Occipital lobe (tissue), 2 donors: ENCODE data around the gene DLX6. TPM values are rescaled to one million over a fixed set of nuclear protein-coding genes. Genes with fewer than 3 reads are reported as not detected.

ENCODE experiments used
- DNase-seq: peaks from one replicate; lab custom pipeline; 2025; lab: John Stamatoyannopoulos, UW
- total RNA-seq: library from RNA; depleted of rRNA; stranded (reverse); fragments of >200 nt; gene quantifications from one replicate; pipeline ENCODE4 v1.2.3, GENCODE V29; 2014

Gene DLX6
- total RNA-seq, 1 donor from 2014 or later = 0.62 TPM

- no peak for DNase-seq
Measured at GRCh38 chr7:97009753-97010732, 4.7 kb downstream of the DLX6 start.

DNA sequence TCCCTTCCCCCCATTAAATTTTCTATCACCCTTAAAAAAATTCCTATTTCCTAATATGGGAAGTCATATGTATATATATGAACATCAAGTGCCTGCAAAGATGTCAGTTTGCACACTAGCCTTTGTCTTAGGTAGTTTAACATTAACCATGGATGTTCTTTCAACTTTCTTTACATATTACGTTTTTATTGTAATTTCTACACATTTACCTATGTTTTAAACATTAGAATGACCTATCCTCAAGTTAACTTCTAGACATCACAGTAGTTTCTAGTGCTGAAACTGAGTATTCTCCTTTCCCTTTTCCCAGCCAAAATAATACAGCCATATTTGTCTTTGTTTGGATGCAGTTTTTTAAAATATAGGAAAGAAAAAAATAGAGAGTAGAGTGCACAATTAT lies 5.8 kb downstream of the DLX6 start:
- no peak for DNase-seq

DNA sequence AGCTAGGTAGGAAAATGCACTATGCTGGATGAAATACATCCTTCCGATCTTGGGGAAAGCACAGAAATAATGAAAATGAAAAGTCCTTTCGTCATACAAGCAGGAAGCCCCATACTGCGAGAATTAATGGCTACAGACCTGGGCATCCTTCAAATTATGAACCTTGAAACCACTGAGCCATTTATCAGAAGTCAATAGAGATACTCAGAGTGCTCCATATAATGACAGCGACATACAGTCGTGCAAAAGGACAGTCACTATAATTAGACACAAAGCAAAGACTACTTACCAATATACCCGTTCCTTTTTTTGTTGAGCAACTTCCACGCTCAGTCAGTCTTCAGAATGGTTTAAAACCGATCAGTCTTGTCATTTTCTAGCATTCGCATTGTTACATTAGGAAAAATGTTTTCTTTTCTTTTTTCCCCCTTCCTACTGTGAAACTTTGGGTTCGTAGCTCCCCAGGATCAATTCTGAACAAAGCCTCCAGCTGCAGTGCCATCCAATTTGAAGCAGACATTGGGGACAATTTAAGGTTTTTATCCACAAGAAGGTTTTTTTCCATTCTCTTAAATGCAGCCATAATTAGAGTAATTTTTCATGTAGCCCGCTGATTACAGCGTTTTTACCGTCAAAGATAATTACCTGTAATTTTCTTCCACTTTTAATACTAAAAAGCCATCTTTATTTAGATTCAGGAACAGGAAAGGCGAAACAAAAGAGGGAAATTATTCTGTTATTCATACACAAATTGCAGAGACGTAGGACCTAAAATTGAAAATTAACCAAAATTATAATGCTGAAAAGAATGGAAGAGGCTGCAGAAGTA lies 6.4 kb downstream of the DLX6 start:
- no peak for DNase-seq

DNA sequence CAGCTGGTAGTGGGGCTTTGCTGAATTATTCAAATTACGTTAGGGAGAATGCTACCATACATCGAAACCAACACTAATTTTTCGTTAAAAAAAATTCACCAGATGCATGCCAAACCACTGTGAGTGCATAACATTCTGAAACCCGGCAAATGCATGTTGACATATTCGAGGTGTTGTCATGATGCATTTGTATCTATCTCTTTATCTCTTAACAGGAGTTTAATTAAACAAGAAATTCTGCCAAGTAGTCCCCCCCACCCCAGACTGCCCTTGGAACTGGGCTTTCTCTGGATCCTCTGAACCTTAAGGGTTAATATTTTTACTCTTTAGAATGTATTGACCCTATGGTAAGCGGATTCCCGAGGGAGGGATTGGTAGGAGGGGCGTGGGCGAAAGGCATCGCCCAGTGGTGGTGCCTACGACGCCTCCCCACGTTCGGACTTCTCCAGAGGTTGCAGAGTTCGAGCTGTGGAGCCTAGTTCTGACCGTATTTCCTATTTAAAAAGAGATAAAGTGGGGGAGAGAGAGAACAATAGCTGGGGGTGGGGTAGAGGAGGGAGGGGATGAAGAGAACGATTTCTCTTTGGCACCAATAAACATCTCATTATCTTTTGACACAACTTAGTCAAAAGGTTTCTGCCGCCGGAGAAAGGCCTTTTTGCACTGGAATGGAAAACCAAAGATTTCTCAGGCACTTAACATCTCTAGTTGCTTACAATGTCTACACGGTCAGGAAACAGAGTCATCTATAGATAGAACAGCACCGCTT lies 7.2 kb downstream of the DLX6 start:
- DNase-seq = no peak

GRCh38 chr7:97013134-97013844 lies 7.9 kb downstream of the DLX6 start:
- DNase-seq = no peak

DNA sequence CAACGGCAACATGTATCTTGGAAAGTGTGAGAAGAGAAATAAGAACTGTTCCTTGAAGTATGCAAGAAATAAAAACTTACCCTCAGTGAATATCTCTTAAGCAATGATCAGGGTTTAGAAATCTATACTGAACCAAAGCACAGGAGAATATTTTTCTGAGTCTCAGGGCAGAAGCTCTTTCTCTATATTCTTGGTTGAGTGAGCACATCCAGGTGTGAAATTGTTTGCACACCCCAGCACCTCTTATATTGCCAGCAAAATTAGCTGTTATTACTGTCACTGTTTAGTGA lies 8.4 kb downstream of the DLX6 start:
- DNase-seq = no peak

DNA sequence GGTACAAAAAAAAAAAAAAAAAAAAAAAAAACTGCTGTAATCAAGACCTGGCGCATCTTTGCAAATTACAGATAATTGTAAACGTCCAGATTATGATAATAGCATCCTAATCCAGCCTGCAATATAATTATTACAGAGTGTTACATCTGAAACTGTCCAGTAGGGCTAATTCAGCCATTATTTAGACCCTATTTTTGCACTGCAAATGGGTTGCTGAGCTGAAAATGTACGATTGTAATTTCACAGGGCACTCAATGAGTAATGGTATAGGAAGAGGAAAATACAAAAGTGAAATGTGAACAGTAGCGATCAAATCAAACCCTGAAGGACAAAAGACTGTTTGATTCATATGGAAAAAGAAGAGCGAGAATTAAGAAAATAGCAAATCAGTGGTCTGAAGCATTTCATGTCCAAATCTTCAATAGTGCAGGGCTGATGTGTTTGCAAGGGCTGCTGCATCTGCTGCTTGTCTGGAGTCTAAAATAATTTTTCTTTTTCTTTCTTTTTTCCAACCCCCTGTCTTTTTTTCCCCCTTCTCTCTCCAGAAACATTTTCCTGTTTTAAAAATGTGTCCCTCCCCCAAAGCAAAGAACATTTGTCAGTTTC lies 8.9 kb downstream of the DLX6 start:
- no peak for DNase-seq

DNA sequence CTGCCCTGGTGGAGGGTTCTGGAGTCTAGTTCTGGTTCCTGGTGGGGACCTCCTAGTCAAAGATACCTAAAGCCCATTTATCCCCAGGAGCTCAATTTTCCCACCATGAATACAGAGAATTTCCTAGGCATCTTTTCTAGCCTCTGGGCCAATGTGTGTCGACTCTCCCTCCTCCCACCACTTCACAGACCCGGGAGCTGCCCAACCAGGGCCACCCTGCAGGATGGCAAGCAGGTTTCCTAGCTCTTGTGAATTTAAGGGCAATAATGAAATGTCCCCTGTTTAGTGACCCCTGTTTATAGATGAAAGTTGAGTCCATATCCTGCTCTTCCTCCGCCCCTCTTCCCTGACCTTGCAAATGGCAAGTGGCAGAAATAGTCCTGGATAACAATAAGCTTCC lies 9.9 kb downstream of the DLX6 start:
- DNase-seq = no peak

DNA sequence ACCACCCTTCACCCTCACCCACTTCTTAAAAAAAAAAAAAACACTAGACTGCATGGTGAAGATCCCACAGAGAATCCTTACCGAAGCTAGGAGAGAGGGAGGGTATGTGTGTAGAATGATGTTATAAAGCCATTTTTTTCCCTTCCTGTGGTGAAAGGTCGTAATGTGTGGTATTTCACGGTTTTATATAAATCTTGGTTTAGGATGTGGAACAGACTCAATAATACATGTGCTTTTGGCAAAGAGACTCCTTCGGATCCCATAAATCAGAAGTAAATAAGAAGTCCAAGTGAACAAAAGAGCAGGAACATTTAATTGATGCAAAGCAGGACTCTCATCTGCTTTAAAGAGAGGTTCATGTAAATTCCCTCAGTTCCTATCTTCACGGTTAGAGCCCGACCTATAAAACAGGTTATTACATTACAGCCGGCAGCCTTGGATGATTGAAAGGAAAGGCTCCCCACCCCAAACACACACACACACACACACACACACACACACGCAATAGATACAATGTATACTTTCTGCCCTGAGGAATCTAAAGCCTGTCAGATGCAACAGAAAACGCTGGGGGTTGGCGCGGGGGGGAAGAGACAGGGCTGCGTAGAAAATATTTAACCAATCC lies 10.5 kb downstream of the DLX6 start:
- DNase-seq = no peak

GRCh38 chr7:97016381-97017191 lies 11.2 kb downstream of the DLX6 start:
- DNase-seq = no peak

DNA sequence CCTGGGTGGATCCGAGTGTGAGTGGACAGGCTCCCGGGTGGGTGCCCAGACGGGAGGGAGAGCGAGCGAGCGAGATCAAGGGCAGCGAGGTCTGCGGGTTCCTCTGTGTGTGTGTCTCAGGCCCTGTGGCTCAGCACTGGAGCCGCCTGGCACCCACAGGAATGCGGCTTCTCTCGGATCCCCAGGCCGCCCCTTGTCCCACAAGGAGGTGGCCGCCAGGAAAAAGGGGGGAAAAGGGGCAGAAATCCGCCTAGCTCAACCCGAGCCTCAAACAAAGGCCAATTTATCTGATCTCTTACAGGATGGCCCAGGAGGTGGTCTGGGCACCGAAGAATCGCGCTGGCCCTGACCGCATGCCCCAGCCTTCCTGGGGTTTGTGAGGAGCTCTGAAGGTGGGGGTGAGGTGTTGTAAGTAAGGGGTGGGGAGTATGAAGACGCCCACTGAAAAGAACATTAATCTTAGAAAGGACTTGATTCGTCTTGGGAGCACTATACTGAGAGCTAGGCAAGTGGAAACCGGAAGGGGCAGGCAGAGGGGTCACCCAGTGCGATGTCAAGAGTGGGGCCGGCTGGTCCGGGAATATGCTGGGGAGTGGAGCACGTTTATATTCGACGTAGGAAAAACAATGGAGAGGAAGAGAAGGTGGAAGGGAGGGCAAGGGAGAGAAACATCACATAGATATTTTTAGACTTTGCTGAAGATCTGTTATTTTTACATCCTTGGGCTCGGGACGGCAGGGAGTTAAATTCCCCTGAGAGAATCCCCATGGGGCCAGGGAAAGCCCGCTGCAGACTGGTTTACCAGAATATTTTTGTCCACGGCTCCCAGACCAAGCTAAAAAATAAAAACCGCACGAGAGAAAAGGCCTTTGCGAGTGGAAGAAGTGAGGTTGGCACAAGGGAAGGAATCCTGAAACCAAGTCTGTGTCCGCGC lies 12.1 kb downstream of the DLX6 start:
- no peak for DNase-seq

GRCh38 chr7:97018126-97018601 lies 12.8 kb downstream of the DLX6 start:
- no peak for DNase-seq

DNA sequence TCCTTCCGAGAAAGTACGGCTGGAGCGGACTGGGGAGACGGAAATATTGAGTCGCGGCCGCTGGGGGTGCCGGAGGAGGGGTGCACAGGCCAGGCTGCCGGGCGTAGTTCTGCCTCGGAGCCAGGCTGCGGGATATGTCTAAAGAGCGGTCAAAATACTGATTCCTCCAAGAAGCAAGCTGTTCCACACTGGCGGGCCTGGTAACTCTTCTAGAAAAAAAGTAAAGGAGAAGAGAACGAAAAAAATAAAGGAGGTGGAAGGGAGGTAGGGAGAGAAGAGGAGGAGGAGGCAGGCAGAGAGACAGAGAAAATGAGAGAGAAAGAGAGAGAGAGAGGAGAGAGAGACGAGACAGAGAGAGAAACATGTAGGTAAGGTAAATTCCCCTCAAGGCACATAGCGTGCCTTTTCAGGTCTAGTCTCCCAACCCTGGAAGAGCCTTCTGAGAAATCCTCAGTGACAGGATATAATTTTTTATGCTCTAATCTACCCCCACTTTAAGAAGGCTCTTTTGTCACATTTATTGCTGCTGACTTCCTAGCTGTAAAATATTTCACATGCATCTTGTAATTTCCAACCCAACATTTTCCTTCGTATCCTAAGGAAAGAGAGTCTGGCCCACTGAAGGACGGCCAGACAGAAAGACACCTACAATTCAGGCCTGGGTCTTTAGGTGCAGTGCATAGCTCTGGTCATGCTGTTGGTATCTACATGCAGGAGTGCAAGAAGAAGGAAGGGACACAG lies 13.6 kb downstream of the DLX6 start:
- DNase-seq = no peak

DNA sequence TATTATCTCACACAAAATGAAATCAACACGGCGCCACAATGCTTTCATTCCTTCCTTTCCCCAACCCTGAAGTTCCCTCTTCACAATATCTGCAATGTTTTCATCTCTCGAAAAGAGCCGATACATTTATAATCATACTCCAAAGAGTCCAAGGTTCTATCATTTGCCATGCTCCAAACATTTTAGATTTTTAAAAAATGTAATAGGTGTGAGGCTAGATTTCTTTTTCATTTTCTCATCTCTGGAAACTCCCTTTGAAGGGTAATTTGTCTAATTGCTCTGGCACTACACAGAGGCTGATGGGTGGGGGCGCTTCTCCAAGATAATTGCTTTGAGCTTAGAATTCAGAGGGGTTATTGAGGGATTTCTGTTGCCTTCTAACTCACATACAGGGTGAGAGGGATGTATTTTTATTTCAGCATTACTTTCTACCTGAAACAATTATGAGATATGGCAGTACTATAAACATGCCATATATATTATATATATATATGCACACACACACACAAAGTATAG lies 14.4 kb downstream of the DLX6 start:
- no peak for DNase-seq

- no peak for DNase-seq
Measured at GRCh38 chr7:97020601-97020995, 15.2 kb downstream of the DLX6 start.

DNA sequence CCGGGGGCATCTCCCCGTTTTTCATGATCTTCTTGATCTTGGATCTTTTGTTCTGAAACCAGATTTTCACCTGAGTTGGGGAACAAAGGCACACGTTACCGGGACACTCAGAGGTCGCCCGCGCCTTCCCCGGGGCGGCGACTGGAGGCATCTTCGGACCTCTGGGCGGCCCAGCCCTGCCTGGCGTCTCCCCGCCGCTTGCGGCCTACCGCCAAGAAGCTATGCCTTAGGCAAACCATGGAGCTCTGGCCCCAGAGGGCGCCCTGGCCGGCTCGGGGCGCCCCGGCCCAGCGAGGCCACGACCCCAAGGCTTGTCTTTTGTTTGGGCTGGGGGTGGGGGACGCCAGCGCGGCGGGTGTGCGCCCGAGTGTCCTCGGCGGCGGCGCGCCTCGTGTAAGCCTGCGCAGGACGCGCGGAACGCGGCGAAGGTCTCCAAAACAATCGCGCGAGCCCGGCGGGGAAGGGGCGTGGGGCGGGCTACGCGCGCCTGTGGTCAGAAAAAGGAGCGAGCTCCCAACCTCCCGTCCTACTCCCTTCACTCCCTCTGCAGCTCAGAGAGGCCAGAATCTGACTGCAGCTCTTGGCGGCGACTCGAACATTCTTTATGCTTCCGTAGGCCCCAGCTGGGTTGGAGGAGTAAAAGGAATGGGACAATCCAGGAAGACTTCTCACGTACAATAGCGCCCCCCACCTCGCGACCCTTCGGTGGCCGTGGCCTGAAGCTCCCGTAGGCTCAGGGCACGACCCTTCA lies 15.8 kb downstream of the DLX6 start:
- DNase-seq = no peak
